NCI-H2107 (cell line): Measurements from ENCODE around the gene DDX59.
"Not testable (repeated sequence)": the region's sequence is repeated elsewhere in the genome, so short reads cannot be mapped to it uniquely, and the experiment has no call there.

Experiments
- DNase-seq: peaks from one replicate; lab custom pipeline; 2025; lab: John Stamatoyannopoulos, UW

DDX59 gene

DNA sequence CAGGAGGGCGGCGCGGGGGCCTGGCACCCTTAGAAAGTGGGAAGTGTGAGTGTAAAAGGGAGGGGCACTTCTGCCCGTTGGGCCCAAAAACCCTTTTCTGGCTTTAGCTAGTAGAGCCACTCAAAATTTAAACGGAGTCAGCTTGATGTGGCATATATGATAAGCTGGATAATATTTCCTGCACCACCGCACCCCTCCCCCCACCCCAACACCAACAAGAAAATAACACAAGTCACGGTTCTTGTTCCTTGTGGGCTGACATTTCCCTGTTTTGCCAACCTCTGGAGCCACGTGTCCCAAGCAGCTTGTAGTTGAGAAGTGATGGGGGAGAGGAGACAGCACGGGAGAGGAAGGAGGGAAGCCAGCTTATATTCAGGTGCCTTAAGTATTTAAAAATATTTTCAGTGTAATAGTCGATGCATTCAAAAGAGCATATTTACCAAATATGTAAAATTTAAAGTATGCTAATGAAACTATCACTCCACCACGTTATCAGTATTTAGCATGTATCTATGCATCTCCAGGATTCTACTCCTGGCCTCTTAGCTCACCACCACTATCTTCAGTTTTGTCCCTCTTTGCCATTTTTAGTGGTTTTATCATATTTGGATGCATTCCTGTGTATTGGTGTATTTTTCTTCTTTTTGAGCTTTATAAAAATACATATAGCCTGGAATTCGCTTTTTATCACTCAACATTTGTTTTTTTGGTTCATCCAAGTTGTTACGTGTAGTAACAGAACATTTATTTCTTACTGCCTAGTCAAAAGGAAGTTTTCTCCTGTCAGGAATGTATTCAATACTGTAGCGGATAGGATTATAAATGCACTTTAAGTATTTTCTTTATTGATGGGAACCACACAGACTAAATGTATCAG is 773 bp upstream of the DDX59 start:
- DNase-seq = no peak

DNA sequence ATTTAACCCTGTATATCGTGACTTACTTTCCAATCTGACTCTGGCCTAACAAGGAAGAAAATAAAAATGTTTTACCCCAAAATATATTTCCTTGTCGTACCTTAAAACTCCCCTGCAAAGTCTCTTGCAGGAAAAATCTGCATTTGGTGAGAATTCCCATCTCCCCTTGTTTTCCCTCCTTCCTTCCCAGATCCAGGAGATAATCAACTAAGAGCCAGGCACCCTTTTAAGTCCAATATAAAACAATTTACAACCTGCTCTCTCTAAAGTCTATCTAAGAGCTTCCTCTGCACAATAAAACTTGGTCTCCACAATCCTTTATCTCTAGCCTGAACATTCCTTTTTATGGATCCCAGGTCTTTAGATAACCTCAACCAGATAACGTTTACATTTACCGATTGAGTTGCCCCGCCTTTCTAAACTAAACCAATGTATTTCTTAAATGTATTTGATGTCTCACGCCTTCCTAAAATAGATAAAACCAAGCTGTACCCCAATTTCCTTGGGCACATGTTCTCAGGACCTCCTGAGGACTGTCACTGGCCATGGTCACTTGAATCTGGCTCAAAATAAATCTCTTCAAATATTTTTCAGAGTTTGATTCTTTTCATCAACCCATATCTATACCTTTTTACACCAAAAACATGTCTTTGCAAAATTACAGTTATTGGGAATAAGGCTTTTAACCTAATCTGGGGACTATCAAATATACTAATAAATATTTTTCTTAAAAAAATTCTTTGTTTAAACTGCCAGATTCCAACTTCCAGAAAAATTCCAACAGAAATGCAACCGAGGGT is 993 bp downstream of the DDX59 start:
- no peak for DNase-seq

DNA sequence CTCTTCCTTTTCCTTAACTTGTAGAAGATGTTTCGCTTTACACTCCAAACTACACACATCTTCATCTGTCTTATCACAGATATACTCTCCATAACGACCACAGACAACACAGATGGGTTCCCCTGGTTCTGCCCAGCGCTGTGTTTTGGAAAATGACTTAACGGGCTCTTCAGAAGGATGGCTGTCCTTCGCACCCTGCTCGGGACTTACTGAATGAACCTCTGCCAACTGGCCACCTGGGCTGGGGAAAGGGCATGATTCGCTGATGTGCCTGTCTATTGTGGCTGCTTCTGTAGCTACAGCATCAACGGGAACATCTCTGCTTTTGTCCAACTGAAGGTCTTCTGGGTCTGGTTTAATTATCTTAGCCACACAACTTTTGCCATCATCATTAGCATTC is 3.4 kb downstream of the DDX59 start:
- DNase-seq = no peak

DNA sequence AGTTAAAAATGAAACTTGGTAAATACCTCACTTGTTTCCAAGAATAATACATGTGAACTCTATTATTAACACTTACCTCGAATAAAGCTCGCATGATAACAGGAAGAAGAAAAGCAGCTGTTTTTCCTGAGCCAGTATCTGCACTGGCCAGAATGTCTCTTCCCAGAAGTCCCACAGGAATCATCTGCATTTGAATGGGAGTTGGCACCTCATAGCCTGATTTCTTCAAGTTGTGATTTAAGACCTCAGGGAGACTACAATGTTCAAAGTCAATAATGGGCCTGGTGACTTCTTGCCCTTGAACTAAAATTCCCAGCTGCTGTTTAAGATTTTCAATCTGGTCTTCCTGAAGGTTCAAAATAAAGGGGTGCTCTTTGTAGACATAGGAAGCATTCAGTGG is 3.8 kb downstream of the DDX59 start:
- no peak for DNase-seq

DNA sequence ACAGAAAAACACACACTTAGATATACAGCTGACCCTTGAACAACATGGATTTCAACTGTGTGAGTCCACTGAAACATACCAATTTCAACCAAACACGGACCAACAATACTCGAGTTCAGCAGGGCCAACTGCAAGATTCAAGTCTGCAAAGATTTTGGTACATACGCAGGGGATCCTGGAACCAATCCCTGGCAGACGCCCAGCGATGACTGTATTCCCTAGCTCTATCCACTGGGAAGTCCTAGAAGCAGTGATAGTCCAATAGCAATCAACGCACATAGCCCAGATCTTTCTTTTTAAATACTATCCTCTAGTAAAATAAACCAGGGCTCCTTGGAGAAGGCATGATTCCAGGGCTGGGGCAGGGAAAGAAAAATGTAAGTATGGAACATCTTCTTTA is 9.0 kb downstream of the DDX59 start:
- no peak for DNase-seq

DNA sequence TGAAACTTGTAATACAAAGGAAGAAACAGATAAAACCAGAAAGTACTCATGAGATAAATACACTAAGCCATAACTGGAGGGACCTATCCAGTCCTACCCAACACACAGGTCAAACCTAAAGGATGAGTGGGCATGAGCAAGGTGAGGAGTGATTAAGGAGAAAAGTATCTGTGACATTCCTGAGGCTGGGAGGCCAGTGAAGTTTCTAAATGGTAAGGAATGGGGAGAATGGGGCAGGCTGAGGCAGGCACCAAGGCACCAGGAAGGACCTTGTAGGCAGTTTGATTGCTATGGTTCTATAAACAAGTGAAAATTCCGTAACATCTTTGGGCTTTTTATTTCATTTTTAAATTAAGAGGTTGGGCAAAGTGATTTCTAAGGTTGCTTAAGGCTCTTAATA is 10.4 kb downstream of the DDX59 start:
- no peak for DNase-seq

DNA sequence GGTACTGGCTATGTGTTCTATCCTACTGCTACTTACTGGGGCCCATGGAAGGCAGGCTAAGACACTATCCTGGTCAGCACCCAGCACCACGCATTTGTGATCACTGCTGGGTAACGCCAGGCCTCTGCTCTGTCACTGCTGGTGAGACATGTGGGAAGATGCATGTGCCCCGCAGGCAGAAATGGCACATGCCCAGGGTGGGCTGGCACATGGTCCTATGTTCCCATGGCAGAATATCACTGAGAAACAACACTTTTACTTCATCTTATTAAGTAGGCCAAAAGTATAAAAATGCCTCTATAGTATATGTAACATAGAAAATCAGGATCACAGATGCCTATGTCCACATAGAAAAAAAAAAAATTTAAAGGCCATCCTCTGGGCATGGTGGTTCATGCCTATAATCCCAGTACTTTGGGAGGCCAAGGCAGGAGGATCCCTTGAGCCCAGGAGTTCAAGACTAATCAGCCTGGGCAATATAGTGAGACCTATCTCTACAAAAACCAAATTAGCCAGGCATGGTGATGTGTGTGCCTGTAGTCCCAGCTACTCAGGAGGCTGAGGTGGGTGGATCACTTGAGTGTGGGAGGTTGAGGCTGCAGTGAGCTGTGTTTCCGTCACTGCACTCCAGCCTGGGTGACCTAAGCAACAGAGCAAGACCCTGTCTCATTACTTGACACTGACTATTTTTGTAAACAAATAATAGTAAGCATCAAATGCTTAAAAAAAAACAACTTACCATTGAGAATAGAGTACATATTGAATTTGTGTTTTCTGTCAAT is 11.5 kb downstream of the DDX59 start:
- no peak for DNase-seq

DNA sequence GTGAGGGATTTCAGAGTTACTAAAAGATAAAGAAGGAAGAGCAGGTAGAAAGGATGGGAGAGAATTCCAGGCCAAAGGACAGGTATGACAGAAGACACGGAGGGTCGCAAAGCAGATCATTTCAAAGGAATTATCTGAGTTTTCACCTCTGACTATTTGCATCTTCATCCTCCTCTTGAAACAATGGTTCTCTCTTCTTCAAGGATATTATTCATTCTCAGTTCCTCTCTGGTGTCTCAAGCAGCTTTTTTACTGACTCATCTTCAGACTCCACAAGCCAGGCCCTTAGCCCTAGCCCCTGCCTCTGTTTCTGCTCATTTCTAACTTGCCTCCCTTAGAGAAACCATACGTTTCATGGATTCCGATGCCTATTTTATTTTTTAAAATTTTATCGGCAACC is 15.0 kb downstream of the DDX59 start:
- no peak for DNase-seq

DNA sequence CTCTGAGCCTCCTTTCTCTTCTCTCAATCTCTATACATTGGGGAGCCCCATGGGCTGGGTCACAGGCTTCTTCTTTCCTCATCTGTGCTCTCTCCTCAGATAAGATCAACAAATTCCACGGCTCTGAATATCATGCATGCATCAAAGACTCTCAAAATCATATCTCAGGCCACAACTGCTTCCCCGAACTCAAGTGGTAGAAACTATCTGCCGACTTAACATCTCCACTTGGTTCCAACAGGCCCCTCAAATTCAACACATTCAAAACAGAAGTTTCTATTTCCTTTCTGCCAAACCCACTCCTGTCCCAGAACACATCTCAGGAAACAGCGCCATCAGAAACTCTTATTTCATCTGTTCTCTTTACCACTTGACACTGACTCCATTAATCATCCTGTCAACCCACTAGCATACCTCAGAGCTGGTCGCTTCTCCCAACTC is 16.7 kb downstream of the DDX59 start:
- DNase-seq = no peak

DNA sequence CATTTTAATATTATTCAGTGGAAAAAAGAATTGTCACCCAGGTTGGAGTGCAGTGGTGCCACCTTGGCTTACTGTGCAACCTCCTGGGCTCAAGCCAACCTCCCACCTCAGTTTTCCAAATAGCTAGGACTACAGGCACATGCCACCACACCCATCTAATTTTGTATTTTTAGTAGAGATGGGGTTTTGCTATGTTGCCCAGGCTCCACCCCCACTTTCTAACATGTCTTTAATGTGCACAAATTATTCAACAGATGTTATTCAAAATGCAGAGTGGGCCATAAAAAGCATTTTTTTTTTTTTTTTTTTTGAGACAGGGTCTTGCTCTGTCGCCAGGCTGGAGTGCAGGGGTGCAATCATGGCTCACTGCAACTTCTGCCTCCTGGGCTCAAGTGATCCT is 17.3 kb downstream of the DDX59 start:
- DNase-seq = no peak

DNA sequence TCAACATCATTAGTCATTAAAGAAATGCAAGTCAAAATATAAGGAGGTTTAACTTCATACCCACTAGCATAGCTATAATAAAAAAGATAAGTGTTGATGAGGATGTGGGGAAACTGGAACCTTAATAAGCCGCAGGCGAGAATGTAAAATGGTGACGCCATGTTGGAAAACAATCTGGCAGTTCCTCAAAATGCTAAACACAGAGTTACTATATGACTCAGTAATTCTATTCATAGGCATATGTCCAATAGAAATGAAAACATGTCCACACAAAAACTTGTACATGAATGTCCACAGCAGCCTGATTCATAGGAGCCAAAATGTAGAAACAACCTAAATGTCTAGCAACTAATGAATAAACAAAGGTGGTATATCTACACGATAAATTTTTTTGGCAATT is 23.2 kb downstream of the DDX59 start:
- no peak for DNase-seq

DNA sequence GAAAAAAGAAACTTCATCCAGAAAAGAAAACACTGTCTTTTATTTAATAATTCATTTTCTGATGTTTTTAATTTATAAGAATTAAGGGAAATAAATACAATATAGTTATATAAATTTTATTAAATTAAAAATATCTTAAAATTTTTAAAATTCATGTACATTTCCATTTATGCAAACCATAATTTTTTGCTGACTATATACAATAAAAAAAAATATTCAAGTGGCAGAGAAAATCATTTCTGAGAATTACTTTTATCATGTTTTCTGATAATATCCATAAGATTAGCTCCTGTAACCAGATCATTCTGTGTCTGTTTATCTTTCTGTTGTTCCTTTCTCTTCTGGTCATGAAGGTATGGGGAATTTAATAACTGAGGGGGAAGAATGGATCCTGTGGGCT is 25.7 kb downstream of the DDX59 start:
- DNase-seq = no peak

DNA sequence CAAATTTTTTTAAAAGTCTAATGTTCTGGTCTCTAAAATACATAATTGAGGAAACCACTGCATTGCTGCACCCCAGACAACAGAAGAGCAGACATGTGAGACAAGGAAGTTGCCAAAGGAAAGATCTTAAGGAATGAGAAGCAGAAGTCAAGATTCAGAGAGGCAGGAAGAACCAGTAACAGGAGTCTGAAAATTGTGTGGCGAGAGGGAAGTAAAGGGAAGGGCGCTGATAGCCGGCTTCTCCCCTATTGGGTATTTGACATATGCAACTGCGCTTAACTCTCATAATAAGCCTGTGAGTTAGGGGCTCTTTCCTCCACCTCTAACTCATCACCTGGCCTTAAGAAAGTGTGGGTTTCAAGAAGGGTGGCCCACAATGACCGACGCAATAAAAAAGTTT is 27.2 kb downstream of the DDX59 start:
- DNase-seq = no peak

DNA sequence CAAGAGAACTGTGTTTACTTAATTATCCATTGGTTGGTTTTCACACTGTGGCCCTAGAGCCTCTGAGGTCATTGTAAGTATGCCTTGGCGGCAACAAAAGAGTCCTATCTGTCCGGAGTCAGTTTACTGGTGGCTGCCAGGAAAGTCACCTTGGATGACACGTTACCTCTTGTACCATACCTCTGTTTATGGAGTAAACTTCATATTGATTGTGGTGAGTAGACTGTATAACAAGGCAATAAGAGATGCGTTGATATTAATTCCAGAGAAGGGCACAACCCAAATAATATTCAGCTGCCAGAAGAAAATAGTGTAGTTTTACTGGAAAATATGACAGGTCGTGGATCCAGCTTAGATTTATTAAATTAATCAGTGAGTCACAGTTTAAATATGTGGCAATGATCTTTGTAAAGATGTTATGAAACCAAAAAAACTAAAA is 28.7 kb downstream of the DDX59 start:
- DNase-seq = no peak

DNA sequence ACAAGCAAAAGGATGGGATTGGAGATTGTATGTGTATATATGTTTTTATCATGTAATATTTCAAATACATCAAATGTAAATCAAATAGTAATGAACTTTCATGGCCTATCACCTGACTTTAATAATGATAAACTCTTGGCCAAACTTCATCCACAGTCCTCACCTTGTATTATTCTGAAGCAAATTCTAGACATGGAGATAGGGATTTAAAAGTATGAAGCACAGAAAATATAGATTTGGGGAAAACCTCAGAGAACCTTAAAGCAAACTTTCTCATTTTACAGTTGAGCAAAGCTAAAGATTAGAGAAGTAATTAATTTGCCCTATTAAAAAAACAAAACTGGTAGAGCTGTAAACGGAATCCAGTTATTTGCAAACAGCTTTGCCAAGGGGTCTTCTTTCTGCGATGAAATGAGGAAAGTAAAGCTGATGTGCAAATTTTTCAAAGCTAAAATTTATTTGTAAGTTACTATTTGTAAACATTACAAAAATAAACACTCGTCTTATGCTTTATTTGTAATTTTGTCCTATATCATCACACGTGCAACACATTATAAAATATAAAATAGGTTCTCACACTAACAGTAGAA is 29.2 kb downstream of the DDX59 start:
- DNase-seq = no peak

DNA sequence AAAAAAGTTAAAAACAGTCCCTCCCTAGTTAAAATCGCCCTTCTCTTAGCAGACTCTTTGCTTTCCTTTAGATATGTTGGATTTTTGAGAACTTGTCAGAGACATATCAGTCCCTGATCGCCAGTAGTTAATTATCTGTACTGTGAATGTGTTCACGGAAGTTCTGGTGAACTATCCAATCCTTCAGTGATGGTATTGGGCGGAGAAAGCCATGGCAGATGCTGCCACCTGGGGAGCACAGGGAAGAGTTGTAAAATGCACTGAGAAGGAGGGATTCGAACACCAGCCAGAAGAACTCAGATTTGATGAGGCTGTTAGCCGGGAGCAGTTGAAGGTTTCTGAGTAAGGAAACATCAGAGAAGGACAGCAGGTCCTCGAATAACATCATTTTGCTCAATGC is 31.6 kb downstream of the DDX59 start:
- no peak for DNase-seq

DNA sequence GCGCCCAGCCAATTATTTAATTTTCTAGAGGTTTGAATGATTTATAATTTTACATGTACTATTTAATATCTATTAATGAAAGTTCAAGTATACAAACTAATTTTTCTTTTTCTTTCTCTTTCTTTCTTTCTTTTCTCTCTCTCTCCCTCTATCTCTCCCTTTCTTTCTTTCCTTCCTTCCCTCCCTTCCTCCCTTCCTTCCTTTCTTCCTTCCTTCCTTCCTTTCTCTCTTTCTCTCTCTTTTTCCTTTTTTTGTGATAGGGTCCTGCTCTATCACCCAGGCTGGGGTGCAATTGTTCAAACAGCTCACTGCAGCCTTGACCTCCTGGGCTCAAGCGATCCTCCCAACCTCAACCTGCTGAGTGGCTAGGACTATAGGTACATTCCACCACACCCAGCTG is 33.0 kb downstream of the DDX59 start:
- no peak for DNase-seq

DNA sequence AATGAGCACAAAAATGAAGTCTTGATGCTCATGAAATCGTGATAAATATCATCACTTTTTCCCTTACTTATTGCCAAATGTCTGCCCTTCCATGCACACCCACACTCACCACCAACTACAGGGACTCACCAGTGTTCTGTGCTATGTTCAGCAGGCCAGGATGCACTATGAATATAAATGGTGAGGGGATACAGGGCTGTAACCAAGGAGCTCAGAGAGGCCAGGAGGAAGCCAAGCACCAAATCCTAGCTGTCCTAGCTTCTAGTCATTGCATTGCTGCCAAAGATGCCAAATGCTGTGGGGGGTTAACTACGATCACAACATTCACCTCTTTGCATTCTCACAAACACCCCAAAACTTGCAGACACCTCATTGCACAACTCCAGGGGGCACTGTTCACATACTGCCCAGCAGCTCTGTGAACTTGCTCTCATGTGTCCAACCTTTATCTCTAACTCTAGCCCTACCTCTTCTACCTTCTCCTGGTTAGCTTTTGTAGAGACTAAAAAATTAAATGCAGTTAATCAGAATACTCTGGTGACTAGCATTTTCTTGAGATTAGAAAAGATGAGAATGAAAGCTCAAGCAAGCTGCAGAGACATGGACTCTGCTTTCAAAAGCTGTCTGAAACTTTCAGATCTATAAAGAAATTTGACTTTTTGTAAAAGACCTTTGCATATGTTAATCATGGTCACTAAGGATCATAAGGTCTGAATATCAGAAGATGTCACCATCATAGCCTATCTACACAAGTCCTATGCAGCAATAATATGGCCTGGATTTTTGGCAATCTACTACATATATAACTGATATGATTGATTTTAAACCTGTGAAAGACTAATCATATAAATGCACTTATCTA is 35.2 kb downstream of the DDX59 start:
- no peak for DNase-seq

DNA sequence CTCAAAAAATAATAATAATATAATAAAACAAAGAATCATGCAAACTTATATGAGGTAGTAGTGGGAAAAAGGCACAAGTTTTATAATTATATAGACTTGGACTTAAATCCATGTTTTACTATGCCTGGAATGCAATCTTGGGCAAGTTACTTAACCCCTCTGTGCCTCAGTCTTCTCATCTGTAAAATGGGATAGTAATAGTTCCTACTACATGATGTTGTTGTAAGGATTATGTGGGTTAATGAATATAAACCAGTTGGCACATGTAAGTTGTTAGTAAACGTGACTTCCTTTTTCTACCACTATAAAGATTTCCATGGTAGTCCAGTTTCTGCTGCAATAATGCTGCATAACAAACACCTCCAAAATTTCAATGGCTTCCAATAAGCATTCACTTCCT is 38.3 kb downstream of the DDX59 start:
- DNase-seq = no peak

DNA sequence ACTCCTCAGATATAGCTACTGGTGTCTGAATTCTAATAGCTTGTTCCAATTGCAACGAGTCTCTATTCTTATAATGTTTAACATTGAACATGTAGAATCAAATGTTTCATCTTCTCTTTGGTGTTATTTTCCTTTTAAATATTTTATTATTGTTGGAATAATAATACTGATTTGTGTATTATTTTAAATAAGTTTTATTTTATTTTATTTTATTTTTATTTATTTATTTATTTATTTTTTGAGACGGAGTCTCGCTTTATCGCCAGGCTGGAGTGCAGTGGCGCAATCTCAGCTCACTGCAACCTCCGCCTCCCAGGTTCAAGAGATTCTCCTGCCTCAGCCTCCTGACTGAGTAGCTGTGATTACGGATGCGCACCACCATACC is 39.2 kb downstream of the DDX59 start:
- not testable (repeated sequence) for DNase-seq

DNA sequence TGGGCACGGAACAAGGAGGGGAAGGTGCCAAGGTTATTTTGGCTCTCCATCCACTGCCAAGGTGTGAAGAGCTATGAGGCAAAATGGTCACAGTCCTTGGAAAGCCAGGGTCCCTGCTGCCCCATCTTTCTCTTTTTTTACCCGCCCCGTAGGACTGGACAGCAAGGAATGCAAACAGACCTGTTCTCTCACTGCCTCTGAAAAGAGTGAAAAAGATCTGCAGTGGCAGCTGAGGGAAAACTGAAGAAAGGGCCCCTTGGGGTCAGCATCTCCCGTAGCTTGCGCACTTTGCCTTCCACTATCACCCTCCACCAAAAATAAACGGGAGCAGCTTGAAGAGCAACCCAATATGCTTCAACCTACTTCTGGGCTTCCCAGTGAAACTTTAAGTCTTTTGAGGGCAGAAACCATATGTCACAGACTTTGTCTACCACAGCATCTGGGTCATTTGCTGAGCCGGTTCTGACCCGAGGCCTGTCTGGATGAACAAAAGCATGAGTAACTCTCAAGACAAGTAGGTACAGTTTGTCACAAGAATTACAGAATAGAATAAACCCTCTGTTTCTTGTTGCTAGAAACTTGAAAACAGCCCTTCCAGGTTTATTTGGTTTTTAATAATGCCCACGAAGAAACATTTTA is 39.7 kb downstream of the DDX59 start:
- DNase-seq = no peak
